Stimulated activated CD4-positive, alpha-beta T cell treated with anti-CD3 and anti-CD28 coated beads, Interleukin-15, amount 100 ng/mL, for 1 hour (primary cell): Measurements from ENCODE around the gene KCNJ2.

ENCODE experiments used
- DNase-seq, 2 donors: peaks; one replicate each; pipeline ENCODE4 v3.0.0-alpha.2; 2020; ENCODE audit warnings: low read depth in 1 of 2, low spot score in 1 of 2

Gene KCNJ2

GRCh38 chr17:70158591-70158990 is 10.7 kb upstream of the KCNJ2 start:
- no peak for DNase-seq

GRCh38 chr17:70159980-70160379 is 9.4 kb upstream of the KCNJ2 start:
- DNase-seq, result no peak

DNA sequence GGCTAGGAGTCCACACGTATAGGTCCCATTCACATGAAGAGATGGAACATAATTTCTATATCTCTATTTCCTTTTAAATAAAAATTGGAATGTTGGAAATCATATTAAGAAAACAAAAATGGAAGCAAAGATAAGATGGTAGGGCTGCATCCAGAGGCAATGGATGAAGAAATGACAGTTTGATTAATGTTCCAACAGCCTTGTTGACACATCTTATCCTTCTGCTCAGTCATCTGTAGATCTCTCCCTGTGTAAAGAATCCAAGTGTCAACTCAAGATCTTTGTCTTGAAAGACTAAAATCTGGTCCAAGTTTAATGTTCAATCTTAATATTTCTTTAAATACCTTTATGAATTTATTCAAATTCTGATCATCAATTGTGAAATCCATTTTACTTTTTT is 7.8 kb upstream of the KCNJ2 start:
- DNase-seq, result no peak

DNA sequence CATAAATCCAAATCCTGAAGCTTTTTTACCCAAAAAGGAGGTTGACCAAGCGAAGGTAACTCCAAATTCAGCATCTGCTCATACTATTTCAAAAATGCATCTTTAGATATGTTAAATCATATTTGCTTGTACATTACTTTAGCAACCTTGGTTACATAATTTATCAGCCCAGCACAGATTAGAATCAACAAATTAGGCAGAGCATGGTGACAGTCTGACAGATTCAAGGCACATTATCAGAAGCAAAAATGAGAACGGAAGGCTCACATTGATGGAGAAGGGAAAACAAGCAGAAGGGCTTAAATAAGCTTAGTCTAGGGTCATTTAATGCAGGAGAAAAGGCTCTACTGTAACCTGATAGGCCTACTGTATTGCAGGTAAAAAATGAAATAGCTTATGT is 3.9 kb upstream of the KCNJ2 start:
- no peak for DNase-seq

- no peak for DNase-seq
These were observed 2.7 kb upstream of the KCNJ2 start for GRCh38 chr17:70166615-70167014.

- DNase-seq, result no peak
These were observed 1.0 kb upstream of the KCNJ2 start for GRCh38 chr17:70168044-70168976.

GRCh38 chr17:70169709-70170597 is 621 bp downstream of the KCNJ2 start:
- no peak for DNase-seq

DNA sequence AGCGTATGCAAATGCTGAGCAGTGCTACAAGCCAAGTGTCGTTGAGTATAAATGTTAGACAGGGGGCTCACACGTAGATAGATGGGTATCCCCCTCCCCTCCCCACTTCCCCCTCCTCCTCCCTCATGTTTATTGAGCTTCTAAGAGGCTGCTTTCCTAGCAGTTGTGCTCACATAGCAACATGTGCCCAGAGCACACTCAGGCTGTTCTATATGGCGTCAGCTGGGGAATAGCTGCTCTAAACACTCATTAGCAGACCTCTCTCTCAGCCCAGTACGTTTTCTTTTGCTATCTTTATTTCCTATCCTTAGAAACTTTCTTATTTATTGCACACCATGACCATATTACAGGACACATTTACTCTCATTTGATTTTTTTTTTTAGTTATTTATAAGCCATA is 1.8 kb downstream of the KCNJ2 start:
- no peak for DNase-seq

DNA sequence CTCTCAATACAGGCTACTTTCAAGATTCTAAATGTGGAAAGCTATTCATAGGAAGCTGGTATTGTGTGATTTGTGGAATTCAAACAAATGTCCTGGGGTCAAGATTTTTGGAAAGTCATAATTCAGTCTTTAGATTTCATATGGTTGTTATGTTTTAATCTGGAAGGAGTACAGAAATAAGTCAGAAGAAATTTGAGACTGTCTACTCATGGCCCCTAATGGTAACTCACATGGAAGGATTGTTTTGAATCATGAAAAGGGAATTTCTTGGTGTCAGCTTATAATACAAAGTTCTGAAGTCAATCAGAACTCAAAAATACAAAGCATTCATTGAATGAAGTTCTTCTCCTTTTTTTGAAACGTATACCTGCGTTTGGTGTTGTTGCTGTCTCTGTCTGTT is 3.1 kb downstream of the KCNJ2 start:
- no peak for DNase-seq

- no peak for DNase-seq
These were observed 3.6 kb downstream of the KCNJ2 start for GRCh38 chr17:70172923-70173322.

DNA sequence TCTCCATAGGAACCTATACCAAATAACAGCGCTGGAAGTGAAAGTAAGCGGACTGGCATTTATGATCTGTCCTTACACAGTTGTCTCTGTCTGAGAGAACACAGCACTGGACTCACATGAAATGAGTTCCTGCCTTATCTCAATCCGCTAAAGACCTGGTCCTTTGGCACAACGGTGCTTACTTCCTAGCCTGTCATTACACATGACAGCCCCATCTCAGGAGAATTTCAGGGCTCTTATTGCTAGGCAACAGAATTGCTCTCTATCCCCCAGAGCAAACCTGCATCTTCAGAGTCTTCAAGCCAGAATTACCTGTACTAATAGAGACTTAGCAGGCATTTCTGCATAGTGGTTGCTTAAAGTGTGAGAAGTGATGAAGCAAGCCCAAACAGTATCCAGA is 4.3 kb downstream of the KCNJ2 start:
- DNase-seq, result no peak

DNA sequence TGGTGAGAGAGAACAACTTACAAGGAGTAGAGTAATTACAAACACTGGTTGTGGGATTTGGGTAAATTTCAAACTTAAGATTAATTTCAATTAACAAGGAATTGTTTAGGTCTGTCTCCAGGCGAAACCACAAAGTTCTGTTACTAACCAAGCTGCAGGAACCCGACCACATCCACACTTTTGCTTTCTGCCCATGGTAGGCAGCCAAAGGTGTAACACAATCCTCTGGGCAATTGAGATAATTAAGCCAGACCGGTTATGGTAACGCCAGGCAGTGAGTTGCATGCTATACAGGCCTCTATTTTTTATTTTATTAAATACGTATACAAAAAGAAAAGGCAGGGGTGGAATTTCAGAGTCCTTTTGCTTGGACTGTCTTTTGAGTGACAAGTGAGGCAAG is 12.0 kb downstream of the KCNJ2 start:
- no peak for DNase-seq

- DNase-seq, result no peak
These were observed 12.5 kb downstream of the KCNJ2 start for GRCh38 chr17:70181866-70182265.

GRCh38 chr17:70183508-70183907 is 14.2 kb downstream of the KCNJ2 start:
- no peak for DNase-seq

DNA sequence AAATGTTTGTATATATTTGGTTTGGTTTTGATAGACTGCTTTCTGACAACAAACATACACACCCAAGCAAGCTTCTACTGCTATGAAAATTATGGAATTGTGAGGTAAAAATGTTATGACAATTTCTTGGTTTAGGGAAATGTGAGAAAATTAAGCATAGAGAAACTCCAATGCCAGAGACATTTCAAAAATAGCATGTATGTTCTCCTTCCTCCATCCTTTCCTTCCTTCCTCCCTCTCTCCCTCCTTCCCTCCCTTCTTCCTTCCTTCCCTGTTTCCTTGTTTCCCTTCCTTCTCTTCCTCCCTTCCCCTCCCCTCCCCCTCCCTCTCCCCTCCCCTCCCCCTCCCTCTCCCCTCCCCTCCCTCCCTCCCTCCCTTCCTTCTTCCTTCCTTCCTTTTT is 14.9 kb downstream of the KCNJ2 start:
- no peak for DNase-seq

- DNase-seq, result no peak
These were observed 15.4 kb downstream of the KCNJ2 start for GRCh38 chr17:70184770-70185169.

DNA sequence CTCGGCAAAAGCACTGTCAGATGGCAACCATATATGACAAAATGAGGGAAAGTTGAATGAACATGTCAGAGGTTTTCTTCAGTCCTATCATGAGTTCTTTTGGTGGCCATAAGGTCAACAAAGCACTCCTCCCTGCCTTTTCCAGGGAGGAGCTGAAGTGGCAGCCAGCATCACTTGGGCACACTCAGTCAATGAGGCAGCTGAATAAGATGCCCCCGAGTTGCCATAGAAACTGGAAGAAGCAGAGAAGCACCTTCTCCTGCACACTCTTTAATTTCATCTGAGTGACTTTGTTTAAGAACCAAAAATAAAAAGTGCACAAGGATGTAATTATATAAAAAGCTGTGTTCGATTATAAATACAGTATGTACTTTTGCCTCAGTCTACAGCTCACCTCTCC is 16.0 kb downstream of the KCNJ2 start:
- DNase-seq, result no peak

DNA sequence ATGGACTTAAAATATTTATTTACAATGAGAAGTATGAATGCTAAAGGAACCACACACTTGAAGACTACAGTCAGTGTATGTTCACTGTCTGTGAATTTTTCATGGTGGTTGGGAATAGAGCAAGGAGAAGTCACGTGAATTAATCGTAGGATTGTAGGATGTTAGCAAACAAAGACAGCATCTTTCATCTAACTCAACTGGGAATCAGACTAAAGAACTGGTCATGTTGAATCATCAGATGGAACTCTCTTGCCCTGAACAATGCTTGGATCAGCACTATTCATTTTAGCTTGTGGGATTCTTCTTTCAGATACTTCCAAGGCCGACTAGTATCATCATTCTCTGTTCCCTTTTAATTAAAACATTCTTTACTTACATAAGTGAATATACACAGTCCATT is 18.1 kb downstream of the KCNJ2 start:
- DNase-seq, result no peak

GRCh38 chr17:70190959-70191805 is 21.9 kb downstream of the KCNJ2 start:
- DNase-seq, result no peak

DNA sequence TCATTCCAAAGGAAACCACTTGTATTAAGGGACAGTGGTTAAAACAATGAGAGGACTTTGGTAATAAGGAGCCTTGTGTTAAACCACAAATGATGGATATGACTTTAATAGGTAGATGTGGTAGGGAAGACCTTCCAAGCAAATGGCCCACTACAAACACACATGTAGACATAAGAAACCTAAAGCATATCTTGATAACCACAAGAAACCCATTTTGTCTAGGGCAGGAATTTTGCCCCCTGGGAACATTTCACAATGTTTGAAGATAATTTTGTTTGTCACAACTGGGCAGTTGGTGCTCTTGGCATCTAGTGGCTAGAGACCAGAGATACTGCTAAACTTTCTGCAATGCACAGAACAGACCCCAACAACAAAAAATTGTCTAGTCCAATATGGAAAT is 25.8 kb downstream of the KCNJ2 start:
- no peak for DNase-seq

DNA sequence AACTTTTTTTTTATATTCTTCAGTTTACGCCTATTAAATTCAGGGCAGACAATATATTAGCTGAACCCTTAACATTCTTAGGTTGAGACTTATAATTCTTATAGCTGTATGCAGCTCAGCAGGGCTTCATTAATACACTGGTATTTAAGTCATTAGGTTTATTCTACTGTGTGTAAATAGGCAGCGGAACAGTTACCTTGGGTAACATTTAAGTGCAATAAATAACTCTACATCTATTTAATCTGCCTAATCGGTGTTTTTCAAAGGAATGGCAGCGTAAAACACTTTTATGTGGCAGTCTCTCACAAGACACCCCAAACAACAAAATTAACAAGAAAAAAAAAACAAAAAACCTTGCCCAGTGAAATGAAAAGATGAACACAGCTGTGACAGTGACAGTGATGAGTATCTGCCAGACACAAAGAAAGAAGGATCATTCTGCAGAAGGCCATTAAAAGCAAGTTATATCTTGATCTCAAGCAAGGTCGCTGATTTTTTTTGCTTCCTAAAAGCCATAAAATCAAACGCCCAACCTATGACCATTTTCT is 32.6 kb downstream of the KCNJ2 start:
- no peak for DNase-seq
